ENCODE measurements around the gene SERINC5.
"Not testable (repeated sequence)": the region's sequence is repeated elsewhere in the genome, so short reads cannot be mapped to it uniquely, and the experiment has no call there.

The SERINC5 gene

DNA sequence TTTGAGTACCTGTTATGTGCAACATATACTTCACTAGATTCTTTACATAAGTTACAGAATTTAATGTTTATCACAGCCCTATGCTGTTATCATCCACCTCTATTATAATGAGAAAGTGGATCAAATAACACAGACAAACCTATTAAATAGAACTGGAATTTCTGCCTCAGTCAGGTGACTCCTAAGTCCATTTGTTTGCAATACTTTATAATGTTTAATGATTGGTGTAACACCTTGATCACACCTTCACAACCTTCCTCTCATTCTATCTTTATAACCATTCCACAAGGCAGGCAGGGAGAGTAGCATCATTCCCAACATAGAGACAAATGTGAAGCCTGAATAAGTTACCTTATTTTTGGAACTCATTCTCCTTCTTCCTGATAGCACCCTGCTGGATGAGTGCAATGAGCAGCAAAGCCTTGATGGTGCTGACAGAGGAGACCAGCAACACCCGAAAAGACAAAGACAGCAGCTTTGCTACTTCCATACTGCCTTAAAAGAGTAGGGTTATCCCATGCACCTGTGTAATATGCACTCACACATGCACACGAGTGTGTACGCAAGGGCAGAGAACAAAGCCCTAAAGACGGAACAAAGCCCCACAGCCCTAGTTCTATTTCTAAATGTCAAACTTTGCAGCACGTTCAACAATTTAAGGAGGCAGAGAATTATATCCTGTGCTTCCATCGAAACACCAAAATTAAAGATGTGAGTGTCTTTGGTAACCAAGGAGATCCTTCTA is 30.5 kb downstream of the SERINC5 start:
- DNase-seq: no peak

DNA sequence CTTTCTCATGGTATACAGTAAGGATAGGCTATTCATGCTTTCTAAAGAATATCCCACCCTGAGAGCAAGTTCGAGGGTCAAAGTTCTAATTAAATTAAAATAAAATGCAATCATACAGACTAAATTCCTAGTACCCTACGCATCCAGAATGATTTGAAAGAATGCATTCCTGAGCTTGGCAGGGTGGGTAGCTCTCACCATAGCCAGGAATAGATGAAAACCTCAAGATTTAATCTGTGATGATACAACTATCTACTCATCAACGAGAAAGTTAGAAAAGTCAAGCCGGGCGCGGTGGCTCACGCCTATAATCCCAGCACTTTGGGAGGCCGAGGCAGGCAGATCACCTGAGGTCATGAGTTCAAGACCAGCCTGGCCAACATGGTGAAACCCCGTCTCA is 32.3 kb downstream of the SERINC5 start:
- DNase-seq: no peak

DNA sequence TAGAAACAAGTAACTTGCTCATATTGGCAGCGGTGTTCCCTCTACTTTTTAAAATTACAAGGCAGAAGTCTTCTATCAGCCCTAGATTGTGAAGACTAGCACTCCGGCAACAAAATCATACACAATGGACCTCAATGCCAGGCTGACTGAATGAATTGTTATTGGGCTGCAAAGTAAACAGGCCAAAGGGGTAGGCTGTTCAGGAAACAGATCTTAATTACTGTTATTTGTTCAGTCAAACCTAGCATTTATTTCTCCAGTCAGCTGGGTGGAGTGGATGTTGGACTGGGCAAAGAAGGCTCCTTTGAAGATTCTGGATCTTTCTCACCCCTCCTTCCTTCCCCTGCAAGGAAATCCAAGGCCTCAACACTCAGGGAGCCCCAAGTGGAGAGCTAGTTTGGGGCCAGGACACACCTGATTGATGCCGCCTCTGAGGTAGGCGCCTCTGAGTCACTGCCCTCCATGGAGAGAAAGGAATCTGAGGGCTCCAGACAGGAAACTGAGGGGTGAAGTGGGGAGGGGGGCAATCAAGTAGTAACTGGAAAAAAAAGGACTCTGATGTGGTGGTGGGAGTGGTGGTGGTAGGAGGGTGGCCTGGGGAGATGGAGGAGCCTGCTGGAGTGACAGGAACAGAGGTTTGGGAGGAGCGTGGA is 35.5 kb downstream of the SERINC5 start:
- no peak for DNase-seq

DNA sequence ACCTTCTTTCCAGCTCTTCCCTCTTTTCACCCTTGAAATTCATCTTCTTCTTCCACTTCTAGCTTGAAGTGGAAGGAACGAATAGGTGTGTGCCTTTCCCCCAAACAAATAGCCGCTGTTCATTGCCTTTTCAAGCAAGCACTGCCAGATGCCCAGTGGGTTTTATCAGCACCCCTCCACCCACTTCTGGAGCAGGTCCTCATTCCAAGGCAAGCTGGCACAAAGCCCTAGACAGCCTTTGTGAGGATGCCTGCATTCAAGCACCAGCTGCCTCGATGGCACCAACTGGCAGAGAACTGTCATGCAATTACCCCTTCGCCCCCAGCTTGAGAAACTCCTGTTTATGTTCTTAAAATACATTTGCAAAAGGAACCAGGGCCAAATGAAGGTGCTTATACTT is 36.5 kb downstream of the SERINC5 start:
- no peak for DNase-seq

DNA sequence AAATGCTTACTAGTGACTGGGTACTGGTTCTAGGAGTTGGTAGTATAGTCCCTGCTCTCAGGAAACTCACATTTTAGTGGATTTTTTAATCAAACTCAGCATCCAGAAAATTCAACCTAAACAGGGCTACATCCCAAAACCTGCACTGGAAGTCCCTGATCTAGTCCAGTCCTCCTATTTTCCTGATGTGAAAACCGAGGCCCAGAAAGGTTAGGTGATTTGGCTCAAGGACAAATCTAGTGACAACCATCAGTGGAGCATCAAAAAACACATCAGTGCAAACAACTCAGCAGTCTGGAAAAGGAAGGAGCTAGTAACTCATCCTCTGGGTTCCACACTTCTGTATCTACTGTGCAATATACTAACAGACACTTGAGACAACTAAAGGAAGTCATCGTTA is 38.2 kb downstream of the SERINC5 start:
- DNase-seq: no peak

DNA sequence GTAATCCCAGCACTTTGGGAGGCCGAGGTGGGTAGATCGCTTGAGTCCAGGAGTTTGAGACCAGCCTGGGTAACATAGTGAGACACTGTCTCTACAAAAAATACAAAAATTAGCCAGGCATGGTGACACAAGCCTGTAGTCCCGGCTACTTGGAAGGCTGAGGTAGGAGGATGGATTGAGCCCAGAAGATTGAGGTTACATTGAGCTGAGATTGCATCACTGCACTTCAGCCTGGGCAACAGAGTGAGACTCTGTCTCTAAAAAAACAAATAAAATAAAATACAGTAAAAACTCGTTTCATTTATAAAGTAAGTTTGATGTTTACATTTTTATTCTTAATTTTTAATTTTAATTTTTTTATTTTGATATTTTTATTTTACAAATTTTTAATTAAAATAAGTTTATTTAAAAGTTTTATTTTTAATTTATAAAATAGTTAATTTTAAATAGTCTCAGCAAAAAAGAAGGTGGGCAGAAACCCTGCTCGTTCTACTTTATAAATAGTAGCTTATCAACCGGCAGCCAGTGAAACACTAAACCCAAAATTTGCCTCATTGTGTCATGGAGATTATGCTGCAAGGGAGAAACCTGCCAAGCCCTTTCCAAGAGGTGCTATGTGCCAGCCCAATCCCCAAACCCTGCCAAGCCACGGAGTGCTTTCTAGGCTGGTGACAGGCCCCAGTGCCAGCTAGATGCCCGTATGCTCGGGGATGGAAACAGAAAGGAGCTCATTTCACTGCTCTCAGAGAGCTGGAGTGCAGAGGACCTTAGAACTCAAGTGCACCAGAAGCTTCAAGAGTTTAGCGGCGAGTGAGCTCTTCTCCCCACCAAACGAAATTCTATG is 38.9 kb downstream of the SERINC5 start:
- DNase-seq: peak; percentile 71

DNA sequence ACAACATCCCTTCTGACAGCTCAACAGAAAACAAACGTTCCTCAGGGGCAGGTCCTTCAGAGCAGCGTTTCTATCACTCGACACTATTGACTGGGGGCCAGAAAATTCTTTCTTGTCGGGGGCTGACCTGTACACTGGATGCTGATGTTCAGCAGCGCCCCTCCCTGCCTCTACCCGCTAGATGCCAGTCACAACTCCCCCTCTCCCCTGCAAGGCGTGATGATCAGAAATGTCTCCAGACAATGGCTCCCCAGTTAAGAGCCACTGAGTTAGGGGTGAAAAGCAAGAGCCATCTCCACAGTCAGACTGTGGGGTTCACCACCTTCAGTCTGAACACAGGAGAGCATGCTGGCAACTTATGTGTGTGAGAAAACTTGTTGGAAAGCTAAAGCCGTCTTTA is 39.8 kb downstream of the SERINC5 start:
- DNase-seq: no peak

DNA sequence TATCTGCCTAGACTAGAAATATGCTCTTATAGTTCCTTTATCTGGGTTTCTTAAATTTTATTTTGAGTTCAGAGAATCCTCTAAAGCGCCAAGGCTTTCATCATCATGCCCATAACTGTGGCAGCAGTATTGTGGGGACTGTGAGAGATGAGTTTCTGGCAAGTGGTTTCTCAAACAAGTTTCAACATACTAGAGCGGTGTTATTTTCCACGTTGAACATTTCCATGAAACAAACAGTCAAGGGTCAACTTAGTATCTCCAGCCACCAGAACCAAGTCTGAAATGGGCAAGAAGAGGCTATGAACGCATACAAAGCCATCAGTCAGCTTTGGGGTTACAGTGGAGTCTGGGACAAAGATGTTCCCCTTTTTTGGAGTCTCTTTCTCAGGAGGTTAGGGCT is 40.3 kb downstream of the SERINC5 start:
- no peak for DNase-seq

DNA sequence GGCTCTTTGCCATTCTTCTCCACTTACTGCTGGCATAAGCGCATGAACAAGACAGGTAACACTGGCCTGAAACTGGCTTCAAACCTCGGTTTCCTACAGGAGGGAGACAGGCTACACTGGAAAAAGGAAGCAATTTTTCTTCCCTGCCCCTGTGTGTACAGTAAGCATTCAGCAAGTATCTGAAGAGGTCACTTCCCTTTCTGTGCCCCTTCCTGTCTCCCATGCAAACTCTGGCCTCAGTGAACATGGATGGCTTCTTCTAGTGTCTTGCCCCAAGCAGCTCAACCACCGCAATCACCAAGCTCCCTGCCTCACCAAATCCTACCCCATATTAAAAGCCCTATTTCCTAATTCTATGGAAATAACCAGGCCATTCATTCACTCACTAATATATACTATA is 42.4 kb downstream of the SERINC5 start:
- no peak for DNase-seq

DNA sequence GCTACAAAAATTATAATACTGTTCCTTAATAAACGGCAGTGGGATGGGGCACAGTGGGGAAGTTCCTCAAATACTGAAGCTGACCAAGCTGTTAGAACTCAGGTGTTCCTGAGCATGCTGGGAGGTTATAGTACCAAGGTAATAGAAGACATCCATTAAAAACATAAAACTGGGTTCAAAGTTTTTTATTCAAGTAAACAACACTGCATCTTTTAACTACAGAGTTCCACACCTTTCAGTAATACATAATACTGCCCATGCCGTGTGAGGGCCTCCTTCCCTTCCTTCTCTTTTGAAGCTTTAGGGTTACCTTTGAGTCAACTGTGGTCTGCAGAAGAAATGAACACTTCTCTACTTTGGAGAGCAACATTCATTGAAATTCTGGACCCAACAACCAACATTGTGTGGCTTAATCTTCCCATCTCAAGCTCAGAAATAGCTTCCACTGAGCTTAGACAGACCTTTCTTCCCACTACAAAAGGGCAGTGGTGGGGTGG is 43.6 kb downstream of the SERINC5 start:
- no peak for DNase-seq

DNA sequence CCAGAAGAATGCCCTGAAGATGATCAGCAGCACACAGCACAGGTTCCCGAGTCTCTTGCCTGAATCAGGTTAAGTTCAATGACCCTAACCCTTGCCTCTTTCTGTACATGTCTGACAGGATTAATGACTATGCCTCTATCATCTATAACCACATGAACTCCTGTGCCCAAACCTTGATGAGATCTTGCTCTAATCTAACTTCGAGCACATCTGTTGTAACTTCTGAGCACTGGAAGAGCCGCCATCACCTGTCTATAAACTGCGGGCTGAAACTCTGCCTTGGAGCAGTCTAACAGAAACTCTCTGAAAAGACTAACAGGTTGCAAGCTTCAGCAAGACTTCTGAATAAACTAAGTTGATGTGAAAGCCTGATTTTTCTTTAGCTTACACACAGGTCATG is 44.5 kb downstream of the SERINC5 start:
- no peak for DNase-seq

DNA sequence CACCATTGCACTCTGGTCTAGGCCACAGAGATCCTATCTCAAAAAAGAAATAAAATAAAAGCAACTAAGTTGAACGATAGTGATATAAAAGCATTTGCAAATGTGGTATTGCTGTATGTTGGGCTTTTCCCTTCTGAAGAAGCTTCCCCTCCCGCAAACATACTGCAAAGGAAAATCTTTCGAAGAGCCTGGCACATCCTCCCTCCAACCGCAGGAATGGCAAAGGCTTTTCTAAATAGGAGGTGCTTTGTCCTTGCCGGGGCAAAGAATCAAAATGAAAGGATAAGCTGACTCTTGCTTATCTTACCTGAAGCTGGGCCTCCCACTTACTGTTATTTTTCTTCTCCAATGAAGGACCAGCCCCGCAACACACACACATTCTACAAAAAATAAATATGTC is 45.8 kb downstream of the SERINC5 start:
- DNase-seq: no peak

DNA sequence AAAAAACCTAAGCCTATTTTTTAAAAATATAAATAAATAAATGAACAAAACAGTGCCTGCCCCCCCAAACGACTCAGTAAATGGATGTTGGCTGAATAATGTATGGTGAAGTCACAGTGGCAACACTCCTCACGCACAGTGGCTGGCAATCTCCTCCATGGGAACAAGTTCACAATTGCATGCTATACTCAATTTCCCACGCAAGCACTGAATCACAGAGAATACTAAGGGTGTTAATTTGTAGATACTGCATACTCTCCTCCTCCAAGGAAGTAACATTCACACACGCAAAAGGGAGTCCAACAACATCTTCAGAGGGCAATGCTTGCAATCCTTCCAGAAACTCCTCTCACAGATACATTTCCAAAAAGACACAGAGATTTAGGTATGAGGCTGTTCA is 47.5 kb downstream of the SERINC5 start:
- DNase-seq: no peak

DNA sequence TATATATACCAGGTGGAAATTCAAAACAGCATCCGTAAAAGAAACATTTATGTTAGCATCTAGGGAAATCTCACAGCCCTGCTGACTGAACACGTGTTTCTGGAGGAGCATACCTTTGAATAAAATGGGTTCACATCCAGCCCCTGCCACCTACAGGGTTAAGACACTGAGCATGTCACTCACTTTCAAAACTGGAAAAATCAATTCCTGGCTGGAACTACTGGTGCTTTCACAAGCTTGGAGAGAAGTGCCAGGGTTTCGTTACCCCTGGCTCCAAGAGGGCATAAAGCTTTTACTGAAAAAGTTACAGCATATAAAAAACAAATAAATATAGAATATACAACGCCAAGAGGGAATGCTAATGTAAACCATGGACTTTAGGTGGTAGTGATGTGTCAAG is 48.0 kb downstream of the SERINC5 start:
- no peak for DNase-seq

DNA sequence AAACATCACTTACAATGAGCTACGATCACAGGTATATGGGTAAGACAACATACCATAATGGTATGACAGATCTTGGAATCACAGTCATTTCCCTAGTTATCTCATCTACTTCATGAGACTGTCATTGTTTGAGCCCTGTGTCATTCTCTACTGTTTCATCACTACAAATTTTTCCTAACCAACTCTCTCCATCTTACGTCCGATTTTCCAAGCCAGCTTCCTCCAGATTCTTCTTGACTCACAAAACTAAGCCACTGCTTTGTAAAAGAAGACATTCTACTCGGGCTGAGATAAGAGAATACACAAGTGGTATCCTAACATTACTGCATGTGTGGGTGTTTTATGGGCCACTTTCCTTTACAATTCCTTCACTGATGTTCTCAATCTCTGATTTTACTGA is 49.6 kb downstream of the SERINC5 start:
- DNase-seq: no peak

DNA sequence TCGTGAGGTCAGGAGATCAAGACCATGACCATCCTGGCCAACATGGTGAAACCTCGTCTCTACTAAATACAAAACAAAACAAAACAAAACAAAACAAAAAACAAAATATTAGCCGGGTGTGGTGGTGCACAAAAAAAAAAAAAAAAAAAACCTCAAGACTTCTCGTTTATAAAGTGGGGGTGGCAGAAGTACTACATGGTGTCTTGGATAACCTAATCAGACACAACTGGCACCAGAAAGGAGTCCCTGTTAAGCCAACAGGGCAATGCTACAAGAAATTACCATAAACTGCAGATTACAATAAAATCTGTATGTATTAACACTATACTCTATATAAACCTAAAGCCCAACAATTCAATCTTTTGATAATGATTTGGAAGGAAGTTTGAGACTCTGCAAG is 50.0 kb downstream of the SERINC5 start:
- no peak for DNase-seq

DNA sequence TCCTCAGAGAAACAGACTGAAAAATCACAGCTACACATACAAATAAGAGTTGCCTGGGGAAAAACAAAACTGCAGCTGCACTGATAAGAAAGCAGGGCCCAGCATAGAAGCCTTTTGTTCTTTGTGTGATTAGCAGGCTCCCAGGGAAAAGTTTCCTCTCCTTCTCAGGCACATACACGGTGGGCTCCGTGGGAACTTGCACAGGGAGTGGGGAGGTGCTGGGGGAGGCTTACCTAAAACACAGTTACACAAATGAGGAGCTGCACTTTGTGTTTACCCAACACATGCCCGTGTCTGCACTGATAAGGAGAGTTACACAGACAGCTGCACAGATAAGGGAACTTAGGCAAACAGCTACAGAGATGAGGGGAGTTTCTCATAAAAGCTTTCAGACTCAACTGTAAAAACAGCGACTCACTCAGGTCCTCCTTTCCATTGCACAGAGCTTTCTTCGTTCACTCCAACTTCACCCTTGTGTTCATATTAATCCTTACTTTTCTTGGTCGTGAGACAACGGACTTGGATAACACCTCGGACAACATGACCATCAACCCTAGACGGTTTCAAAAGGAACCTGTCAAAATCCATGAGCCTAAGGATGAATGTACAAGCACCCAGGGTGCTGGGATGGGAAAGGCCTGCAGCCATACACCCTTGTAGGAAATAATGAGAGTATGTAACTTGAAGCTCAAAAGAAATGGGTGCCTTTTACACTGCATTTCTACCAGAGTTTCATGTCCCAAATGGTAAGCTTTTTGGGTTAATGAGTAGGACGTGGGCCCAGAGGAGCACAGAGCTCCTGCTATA is 50.8 kb downstream of the SERINC5 start:
- DNase-seq: no peak

DNA sequence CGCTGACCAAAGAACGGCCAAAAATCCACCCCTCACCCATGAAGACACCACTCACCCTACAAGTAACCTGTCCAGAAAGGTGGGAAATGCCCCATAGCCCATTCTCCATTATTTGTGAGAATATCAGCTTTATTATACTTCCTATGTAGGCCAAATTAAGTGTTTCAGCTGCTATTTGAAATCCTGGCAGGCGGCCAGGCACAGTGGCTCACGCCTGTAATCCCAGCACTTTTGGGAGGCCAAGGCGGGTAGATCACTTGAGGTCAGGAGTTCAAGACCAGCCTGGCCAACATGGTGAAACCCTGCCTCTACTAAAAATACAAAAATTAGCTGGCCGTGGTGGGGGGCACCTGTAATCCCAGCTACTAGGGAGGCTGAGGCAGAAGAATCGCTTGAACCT is 54.1 kb downstream of the SERINC5 start:
- DNase-seq: not testable (repeated sequence)

DNA sequence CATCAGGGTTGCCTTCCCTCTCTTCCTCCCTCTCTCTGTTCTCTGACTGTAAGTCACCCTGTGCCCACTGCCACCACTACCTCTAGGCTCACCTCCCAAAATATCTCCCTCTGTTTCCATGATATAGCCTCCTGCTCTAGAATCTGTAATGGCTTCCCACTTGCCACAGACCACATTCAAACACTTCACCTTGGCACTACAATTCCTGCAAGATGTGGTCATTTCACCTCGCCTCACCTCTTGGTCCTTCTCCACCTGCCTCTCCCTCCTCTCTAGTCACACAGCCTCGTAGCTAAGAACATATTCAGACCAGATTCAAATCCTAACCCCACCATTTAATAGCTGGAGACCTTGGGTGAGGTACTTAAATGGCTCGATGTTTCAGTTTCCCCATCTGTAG is 56.9 kb downstream of the SERINC5 start:
- DNase-seq: no peak

DNA sequence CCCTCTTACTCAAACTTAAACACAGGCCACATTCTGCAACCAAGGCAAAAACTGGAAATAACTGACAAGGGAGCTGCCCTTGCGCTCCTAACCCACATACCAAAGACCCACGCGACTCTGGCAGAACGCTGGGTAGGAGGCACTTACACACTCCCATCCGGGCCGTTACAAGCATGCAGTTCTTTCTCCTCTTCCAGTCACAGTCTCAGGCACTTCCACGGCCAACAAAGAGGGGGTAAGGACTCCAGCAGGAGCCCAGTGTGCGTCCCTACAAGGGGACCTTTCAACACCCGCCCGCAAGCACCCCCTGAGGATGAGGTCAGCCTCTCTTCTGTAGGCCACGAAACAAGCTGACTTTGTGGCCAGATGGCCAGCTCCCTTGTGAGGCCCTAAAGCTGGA is 57.4 kb downstream of the SERINC5 start:
- DNase-seq: peak; percentile 57

DNA sequence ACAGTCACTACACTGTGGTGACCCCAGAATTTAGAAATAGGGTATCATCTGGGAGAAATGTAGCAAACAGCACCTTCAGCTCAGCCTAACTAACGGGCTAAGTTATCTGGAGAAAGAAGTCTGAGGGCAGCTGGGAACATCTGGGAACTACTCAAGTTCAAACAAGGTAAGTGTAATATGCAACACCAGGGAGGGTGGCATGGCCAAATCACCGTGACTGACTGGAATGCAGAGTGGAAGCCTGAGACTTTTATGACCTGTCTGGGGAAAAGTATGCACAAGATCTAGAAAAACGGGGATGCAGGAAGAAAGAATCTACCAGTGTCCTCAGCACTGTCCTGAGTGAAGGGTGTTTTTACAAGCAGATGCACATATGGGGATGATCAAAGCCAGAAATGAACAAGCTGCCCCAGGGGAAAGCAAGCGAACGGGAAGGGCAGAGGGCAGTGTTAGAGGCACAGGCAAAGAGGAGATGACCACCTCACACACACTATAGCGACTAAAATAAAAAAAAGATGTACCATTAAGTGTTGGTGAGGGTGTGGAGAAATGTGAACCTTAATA is 59.9 kb downstream of the SERINC5 start:
- no peak for DNase-seq

DNA sequence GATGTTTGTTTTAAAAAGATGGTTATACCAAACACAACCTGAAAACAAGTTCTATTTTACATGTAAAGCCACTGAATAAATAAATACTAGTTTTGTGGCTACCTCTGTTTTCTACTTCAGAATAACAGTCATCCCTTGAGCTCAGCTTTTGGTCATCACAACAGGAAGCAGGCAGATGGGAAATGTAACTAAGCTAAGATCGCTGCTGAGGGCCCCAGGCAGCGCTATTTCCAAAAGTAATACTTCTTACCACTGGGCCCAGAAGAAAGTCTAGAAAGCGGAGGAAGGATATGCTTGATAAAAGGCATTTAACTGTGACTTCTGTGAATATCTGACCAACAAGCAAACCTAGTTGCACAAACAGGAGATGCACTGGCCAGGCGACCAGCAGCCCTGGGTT is 61.4 kb downstream of the SERINC5 start:
- no peak for DNase-seq

DNA sequence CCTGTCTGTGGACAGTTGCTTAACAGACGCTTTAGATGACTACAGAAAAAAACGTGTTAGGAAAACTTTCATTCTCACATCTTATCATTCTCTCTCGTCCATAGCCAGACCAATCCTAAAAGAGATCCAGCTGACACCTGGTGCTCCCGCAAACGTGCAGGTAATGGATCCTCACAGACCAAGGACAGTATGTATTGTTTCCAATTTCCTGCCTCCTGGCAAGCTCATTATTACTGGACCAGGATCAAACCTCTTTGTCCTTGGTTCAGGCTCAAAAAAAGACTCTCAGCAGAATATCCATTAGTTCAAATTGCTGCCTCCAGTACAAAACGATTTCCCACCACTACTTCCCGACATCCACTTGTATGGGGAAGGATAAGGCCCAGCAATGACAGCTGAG is 62.4 kb downstream of the SERINC5 start:
- no peak for DNase-seq

Measured in left hindlimb (tissue), 1 donor.